NCI-H345 (cell line): ENCODE data around the gene ARHGEF4.
"Not testable (repeated sequence)": the region's sequence is repeated elsewhere in the genome, so short reads cannot be mapped to it uniquely, and the experiment has no call there.

Experiments used
- DNase-seq: peaks from one replicate; lab custom pipeline; 2025; lab: John Stamatoyannopoulos, UW

Gene ARHGEF4

DNA sequence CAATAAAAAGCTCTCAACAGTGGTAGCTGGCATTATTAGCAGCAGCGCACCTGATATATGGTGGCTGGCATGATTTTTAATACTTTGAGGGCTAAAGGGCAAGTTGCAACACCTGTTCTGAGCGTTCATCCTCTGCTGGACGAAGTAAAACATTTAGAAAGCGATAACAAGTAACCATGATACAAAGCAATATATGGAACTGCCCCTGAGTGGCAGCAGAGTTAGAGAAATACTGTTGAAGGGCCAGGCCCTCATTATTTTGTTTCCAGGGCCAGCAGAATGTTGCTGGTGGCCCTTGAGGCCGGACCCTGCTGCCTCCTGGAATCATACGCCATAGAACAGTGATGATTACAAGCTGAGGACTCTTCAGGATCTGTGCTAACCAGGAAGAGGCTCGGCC is 47.8 kb downstream of the ARHGEF4 start:
- DNase-seq = no peak

DNA sequence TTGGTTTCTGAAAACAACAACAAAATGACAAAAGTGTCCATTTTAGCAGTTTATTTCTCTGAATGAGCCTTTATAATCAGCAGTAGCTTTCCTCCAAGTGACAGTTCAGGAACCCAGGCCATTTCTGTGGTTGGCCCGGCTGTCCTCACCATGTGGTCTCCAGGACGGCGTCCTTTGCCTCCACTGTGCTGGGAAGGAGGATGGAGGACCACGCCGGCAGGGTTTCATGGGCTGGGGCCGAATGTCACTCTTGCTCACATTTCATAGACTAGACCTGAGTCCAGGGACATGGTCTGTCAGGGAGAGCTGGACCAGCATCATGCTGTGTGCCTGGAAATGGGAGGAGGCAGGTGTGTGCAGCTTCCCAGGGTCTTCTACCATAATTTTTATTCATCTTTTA is 50.9 kb downstream of the ARHGEF4 start:
- DNase-seq = no peak

DNA sequence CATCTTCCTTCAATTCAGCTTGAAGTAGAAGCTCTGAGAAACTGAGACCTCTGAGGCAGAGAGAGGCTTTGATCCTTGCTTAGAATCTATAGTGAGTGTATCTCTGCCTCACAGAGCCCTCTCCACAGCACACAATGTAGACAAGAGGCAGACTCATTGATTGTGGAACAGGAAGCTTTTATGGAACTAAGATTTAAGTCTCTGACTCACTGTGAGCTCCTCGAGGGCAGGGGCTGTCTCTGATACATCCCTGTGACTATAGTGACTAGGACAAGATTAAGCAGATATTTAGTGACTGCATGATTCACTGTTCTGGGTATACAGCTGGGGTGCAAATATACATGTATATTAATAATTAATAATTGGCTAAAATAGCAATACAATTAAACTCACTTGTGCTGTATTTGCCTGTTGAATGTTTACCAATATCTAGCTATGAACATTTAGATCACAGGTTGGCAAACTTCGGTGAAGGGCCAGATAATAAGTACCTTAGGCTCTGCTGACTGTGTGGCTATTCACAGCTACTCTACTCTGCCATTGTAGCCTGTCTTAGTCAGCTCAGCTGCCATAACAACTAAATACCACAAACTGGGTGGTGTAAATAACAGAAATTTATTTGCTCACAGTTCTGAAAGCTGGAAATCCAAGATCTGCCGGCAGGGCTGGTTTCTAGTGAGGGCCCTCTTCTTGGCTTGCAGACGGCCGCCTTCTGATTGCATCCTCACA is 54.4 kb downstream of the ARHGEF4 start:
- DNase-seq = no peak

DNA sequence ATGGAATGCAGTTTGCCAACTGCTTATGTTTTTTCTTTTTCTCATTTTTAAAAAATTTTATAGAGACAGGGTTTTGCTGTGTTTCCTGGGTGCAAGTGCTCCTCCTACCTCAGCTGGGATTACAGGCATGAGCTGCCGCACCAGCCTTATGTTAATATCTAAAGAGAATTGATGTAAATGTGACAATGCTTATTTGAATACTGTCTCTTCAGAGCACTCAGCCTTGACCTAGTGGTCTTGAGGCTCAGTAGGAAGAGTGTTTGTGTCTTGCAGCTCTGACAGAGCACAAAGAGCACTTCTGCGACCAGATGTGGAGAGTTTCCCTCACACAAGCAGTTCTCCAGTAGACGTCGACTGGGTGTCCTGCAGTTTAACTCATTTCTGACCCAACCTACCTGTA is 55.3 kb downstream of the ARHGEF4 start:
- DNase-seq = no peak

DNA sequence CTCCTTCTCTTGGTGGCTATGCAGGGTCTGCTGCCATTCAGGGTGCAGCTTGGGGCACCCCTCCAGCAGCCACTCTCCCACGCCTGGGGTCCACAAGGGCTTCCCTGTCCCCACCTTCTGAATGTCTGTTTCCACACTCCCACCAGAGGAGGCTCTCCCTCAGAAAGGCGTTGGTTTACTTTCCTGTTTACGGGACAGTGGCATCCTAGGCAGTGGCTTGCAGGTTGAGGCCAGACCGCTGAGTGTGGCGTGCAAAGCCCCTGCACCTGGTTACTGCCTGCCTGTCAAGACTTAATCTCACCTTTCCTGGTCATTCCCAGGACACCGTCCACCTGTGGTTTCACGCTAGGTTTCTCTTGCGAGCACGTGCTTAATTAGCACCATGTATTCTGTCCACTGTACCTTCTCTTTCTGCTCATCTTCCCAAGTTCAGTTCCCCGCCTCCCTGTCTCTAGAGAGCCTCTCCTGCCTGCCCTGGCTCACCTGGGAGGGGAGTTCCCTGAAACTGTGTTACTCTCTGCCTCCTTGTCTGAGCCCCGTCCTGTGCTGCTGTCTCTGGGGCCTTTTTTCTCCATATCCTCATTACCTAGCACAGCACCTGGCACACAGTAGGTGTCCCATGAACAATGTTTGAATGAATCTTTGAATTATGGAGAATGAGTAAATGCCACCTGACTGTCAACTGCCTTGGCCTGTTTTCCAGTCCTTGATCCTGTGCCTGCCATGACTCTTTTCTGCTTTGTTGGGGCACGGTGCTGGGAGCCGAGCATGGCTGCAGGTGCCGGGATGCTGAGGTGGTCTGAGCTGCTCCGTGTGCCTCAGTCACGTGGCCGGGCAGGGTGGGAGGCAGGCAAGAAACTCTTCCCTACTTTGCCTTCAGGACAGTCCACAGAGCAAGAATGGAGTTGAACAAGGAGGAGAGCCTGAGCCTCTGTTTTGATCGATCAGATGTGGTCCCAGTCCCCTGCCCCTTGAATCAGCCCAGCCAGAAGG is 56.4 kb downstream of the ARHGEF4 start:
- DNase-seq = no peak

DNA sequence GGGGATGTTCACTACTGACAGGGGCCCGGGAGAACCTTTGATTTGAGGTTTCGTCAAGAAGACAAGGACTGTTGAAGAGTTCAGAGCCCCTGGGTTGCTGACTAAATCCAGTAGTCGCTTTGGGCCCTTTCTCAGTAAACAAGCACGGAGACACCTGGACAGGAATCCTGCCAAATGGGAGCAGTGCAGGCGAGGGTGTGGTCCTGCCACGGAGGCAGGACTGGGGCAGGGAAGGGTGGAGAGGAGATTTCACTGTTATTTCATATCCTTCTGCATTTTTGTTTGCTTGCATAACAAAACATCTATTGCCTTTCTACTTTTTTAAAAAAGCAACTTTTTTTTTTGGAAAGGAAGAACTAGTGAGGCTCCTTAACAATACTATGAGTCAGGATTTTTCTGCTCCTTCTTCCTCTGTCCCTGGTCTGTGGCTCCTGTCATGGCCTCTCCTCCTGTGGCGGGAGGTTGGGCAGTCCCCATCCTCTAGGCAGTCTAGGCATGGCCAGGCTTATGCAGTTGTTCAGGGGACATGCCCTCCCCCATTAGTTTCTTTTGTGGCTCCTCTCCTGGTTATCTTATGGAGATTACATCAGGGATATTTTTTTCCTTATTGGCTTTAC is 57.7 kb downstream of the ARHGEF4 start:
- DNase-seq = no peak

DNA sequence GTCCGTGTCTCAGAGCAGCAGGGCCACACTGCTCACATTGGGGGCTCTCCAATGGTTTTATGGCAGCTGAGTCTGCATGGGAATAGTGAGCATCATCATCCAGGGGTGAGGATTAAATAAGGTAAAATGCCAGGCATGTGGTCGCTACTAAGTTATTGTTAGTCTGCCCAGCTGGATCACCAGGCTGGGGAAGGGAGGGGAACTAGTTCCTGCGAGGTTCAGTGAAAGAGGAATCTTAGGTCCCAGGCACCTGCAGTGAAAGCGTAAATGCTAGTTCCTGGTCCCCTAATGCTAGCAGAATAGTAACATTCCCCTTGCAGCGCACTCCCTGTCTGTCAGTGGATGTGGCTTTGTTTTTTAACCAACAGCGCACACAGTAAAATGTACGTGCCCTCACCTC is 60.1 kb downstream of the ARHGEF4 start:
- no peak for DNase-seq

DNA sequence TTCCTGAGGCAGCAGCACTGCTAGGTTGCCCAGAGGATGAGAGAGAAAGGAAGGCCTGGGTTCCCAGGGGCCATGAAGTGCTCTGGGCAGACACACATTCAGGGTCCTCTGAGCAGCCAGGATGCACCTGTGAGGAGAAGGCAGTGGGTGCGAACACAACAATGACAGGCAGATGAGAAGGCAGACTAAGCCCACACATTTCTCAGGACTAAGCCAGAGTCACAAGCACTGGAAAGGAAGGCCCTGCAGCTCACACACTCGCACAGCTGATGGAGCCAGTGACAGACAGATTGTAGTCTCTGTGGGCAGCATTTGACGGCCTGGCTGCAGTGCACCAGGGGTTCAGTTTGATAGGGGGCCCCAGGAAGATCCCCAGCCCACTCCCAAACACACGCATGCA is 61.8 kb downstream of the ARHGEF4 start:
- DNase-seq = no peak

DNA sequence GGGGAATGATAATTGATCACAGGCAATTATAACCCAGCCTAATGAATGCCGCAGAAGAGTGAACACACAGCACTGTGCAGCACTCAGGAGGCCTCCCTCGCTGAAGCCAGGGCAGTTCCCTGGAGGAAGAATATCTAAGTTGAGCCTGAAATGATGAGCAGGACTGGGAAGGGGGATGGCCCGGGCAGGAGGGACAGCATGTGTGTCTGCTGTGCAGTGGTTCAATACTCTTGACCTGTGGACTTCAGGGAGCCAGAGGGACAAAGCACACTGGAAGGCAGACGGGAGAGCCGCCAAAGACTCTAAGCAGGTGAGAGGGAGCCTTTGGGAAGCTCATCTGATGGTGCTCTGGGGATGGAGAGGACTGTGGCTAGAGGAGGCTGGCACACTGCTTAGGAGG is 62.6 kb downstream of the ARHGEF4 start:
- no peak for DNase-seq

DNA sequence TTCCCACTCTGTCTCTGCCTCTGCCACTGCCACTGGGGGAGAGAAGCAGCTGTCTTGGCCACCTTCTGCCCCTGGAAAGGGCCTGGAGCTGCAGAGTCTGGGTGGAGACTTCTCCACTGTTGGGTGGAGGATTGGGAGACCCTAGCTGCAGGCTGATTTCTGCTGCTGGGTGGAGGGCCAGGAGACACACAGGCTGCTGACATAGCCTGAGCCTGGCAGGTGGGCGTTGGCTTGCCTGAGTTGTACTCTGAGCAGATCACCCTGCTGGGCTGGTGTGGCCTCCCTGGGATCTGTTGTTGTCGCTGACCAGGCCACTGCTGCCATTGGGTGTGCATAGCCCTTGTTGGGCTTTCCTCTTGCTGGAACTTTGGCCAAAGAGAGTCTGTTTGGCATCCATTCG is 64.3 kb downstream of the ARHGEF4 start:
- DNase-seq = no peak

DNA sequence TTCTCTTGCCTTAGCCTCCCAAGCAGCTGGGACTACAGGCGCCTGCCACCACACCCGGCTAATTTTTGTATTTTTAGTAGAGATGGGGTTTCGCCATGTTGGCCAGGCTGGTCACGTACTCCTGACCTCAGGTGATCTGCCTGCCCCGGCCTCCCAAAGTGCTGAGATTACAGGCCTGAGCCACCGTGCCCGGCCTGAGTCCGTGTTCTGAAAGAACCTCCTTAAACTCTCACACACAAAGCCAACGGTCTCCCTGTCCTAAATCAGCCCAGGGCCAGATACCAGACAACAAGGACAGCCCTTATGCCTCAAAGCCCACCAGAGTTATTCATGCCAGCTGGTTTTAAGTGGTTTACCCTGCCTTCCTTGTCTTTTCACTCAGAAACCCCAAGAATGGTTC is 64.9 kb downstream of the ARHGEF4 start:
- not testable (repeated sequence) for DNase-seq

DNA sequence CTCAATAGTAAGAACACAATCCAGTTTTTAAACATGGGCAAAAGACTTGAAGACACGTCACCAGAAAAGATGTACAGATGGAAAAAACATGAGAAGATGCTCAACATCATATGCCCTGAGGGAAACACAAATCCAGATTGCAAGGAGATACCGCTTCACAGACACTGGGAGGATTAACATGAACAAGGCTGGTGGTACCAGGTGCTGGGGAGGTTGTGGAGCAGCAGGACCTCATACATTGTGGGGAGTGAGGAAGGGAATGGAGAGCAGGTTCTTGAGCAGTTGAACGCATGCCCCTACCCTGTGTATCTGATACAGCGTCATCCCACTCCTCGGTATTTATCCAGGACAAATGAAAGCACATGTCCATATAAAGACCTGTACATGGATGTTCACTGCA is 72.1 kb downstream of the ARHGEF4 start:
- no peak for DNase-seq

DNA sequence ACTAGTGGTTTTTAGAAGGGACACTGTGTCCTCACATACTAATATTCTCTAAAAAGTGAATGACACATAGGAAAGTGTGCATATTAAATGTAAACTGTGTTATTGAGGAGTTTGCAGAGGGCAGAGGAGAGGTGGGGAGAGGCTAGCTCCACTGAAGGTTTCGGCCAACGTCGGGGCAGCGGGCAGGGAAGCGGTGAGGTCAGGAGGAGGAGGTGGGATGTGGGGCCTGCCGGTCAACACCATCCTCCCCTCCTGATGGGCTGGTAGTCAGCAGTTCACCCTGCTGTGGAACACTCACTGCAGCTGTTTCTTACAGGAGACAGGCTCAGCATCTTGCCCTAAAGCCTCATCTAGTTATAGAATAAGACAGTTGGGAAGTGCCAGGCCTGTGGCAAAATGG is 74.2 kb downstream of the ARHGEF4 start:
- DNase-seq = no peak

DNA sequence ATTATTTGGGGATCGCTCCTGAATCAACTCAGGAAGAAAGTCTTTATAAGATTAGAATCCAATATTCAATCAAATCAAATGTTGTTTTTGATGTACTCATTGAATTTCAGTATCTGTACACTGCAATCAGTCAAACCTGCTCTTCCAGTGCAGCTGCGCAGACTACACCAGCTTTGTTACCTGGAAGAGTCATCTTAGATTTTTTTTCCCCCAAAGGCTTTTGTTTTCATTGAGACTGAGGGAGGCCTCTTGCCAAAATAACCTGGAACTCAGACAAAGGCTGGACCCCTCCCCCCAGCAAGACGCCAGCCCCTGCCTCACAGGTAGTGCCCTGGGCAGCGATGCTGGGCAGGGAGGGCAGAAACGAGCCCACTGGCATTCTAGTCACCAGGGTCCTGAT is 74.8 kb downstream of the ARHGEF4 start:
- DNase-seq = no peak

DNA sequence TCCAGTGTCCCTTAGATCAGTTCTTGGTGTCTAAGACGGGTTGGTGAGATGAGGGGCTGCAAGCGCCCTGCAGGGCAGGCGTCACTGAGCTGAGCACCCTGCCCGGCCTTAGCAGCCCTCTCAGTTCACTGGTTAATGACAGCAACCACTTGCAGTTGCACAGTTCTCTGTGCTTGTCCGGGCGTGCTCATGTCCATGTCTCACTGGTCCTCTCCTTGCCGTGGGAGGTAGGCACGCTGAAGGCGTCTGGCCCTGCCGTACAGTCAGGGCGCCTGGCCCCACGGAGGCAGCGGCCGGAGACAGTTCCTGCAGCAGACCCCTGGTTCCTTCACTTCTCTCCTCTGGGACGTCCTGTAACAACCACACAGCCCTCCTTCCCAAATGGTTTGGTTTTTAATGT is 75.3 kb downstream of the ARHGEF4 start:
- no peak for DNase-seq

DNA sequence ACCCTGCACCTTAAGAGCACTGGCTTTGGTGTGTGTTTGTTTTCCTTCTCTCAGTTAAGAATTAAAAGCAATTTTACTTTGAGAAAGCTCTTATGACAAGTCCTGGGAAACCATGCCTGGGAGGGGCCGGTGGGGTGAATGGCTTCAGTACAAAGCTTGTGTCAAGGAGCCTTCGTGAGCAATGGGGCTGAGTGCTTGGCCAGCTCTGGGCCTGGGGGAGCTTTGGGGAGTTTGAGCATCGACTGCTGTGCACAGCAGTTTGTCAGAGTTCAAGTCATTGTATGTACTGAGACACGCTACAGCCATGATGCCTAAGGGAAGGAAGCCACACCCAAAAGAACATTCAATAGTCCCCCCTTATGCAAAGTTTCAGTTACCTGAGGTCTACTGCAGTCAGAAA is 75.8 kb downstream of the ARHGEF4 start:
- DNase-seq = no peak

DNA sequence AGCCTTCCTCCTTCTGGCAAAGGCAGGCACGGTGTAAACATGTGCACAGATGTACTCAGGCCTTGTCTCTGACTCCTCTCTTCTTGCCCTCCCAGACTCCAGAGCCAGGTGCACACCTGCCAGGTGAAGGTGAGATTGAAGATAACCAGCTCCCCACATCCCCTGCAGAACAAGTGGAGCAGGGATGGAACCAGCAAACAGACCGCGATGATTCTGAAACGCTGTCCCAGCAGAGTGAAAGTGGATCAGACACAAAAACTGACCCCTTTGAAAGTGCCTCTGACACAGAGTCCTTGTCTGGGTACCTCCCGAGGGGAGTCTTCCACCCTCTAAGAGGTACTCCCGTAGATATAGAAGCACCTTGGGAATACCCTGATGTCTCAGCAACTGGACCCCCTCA is 77.2 kb downstream of the ARHGEF4 start:
- DNase-seq = no peak

DNA sequence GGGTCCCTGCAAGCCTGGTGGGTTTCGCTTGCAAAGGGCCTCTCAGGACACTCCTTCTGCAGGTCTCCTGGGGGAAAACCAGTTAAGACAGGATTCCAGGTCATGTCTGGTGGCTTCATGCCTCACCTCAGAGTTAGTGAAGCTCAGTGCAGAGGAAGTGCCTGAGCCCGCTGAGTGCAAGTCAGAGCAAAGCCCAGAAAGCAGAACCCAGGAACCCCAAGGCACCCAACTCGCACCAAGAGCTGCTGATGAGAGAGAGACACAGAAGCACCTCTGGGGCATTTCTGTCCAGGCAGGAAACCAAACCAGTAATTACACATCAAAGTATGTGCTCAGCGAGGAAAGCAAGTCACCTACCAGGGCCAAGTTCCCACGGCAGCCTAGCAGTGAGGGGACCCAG is 78.4 kb downstream of the ARHGEF4 start:
- DNase-seq = no peak

DNA sequence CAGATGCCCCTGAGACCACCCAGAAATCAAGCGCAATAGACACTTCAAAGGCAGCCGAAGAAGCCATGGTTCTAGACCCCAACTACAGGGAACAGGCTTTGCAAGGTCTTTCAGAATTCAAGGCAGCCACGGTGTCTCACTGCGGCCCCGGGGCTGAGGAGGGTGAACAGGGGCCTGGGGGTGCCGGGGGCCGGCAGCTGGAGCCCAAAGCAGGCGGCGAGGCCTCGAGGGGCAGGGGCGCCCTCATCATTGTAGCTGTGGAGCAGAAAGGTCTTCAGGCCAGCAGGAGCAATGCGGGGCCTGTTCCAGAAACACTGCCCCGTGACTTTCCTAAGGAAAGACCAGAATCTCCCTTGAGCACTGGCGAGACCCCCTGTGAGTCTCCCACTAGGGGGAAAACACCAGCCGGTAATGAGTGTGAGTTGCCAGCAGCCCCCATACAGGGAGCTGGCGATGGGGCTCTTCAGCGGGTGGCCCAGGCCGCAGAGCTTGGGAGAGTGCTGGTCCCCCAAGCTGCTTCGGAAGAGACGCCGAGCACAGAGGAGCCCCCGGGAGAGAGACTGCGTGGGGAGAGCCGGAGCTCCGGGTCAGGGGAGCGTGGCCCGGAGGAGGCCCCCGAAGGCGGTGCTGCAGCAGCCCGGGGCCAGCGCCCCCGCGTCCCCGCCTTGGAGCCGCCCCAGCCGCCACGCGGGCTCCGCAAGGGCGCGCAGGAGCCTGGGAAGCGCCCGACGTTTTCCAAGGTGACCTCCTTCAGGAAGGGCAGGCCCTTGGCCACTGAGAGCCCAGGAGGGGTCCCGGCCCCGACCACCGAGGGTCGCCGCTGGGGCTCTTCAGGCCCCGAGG is 79.1 kb downstream of the ARHGEF4 start:
- no peak for DNase-seq

DNA sequence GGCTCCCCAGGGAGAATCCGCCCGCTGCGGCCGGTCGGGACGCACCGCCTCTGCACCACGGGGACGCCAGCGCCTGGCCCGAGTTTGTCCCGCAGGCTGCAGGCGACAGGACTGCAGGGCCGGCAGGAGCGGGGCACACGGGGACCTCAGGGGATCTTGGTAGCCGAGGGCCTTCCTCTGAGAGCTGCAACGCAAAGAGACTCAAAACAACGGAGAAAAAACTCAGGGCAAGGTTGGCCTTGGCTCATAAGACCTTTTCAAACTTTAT is 79.7 kb downstream of the ARHGEF4 start:
- DNase-seq = no peak

DNA sequence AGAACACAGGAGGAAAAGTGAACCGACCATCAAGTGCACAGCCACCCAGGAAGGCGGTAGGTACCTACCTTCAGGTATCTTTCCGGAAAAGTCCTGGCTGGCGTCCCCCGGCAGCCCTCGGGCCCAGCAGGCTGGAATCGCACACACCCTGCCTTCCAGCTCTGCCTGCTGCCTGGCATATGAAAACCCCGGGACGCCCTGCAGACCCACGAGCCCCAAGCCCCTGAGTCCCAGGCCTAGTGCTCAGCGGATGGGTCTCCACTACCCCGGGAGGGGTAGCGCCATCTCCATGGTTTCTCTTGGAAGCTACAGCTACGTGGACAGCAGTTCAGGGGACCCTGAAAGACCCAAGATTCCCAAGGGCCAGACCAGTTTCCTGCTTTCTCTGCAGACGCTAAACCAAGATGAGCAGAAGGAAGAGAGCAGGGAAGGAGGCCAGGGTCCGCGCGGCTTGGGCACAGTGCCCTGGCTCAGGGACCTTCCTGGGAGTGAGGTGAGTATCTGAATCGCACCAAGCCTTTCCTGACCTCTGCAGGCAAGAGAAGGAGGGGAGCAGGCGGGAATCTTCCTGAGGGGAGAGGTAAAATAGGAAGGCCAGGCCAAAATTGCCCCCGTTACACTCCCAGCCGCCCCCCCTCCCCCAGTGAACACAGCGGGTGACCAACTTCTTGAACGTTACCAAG is 80.4 kb downstream of the ARHGEF4 start:
- no peak for DNase-seq

DNA sequence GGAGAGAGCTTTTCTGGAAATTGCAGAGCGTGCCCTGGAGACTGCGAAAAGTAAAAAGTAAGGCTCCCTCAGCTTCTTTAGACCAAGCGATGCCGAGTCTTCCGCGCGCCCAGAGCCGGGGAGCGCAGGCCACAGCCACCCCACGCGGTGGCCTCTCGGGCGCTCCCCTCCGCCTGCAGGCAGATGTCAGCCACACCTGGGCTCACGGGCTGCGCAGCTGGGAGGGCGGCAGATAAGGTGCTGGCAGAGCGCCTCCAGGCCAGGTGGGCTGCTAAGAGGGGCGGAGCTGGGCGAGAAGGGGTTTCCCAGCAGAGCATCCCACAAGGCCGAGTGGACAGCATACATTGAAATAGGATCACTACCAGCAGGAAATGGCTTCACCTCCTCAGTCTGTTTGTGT is 81.7 kb downstream of the ARHGEF4 start:
- no peak for DNase-seq
